HEK293 (cell line): ENCODE measurements around the gene KCNE1.

Experiments used
- CTCF ChIA-PET: fragments of 350-600 bp; formaldehyde crosslinking; extraction: SDS; loops from one replicate; lab custom pipeline; 2021; ENCODE audit warnings: antibody characterized with exemption; lab: Yijun Ruan, JAX
- POLR2A ChIA-PET: fragments of 300-600 bp; formaldehyde crosslinking; extraction: SDS; loops from one replicate; lab custom pipeline; 2020; ENCODE audit warnings: antibody characterized with exemption, inconsistent platforms; lab: Yijun Ruan, JAX
- H3K27ac ChIP-seq: fragments of 200-500 bp; sonication (Bioruptor generic); 2 replicates; pipeline ENCODE4 v1.5.1; 2014; ENCODE audit warnings: low read depth, low read length, control low read depth, inconsistent platforms; ENCODE audit errors: extremely low read depth
- H3K36me3 ChIP-seq, 2 experiments: fragments of 200-500 bp in 1 of 2; sonication (Bioruptor generic) in 1 of 2; 1 replicate in 1 of 2; 2 replicates in 1 of 2; pipeline ENCODE4 v1.5.1; 2014 to 2017; ENCODE audit warnings: inconsistent platforms in 2 of 2, low read length in 2 of 2; ENCODE audit not compliant: control insufficient read depth in 2 of 2, insufficient read depth in 1 of 2
- H3K4me1 ChIP-seq: fragments of 200-500 bp; sonication (Bioruptor generic); 2 replicates; pipeline ENCODE4 v1.5.1; 2014; ENCODE audit warnings: mild to moderate bottlenecking, low read length, inconsistent platforms; ENCODE audit not compliant: control insufficient read depth, insufficient read depth
- H3K4me3 ChIP-seq: 2 replicates; pipeline ENCODE4 v1.5.1; 2011; ENCODE audit warnings: low read depth, mild to moderate bottlenecking, control low read depth, low read length, moderate library complexity
- H3K9me3 ChIP-seq: fragments of 200-500 bp; sonication (Bioruptor generic); 2 replicates; pipeline ENCODE4 v1.5.1; 2014; ENCODE audit warnings: low read depth, low read length, inconsistent platforms; ENCODE audit not compliant: control insufficient read depth, insufficient read depth
- ATF2 ChIP-seq: fragments of 450-650 bp; formaldehyde crosslinking; IDR thresholded peaks from 2 replicates; pipeline ENCODE4 v1.5.1; 2016; ENCODE audit warnings: missing biosample characterization, missing genetic modification characterization, low read depth
- FEZF1 ChIP-seq: fragments of 450-650 bp; formaldehyde crosslinking; IDR thresholded peaks from 2 replicates; pipeline ENCODE4 v1.5.1; 2016; ENCODE audit warnings: missing biosample characterization, missing genetic modification characterization
- GFI1B ChIP-seq: fragments of 450-650 bp; formaldehyde crosslinking; IDR thresholded peaks from 2 replicates; pipeline ENCODE4 v1.5.1; 2016; ENCODE audit warnings: missing biosample characterization, missing genetic modification characterization
- GLI2 ChIP-seq: fragments of 450-650 bp; formaldehyde crosslinking; IDR thresholded peaks from 2 replicates; pipeline ENCODE4; 2017; ENCODE audit warnings: missing biosample characterization, missing genetic modification characterization, low read depth, borderline replicate concordance
- PRDM6 ChIP-seq: fragments of 450-650 bp; formaldehyde crosslinking; IDR thresholded peaks from 2 replicates; pipeline ENCODE4 v1.5.1; 2017; ENCODE audit warnings: missing biosample characterization, missing genetic modification characterization
- SP2 ChIP-seq: fragments of 450-650 bp; formaldehyde crosslinking; IDR thresholded peaks from 2 replicates; pipeline ENCODE4 v1.5.1; 2016; ENCODE audit warnings: missing biosample characterization, missing genetic modification characterization
- TSHZ1 ChIP-seq: fragments of 450-650 bp; formaldehyde crosslinking; IDR thresholded peaks from 2 replicates; pipeline ENCODE4 v1.5.1; 2016; ENCODE audit warnings: missing biosample characterization, missing genetic modification characterization, borderline replicate concordance
- YY2 ChIP-seq: fragments of 450-650 bp; formaldehyde crosslinking; IDR thresholded peaks from 2 replicates; pipeline ENCODE4 v1.5.1; 2016; ENCODE audit warnings: missing biosample characterization, missing genetic modification characterization
- ZNF10 ChIP-seq: fragments of 450-650 bp; formaldehyde crosslinking; IDR thresholded peaks from 2 replicates; pipeline ENCODE4 v1.5.1; 2017; ENCODE audit warnings: missing biosample characterization, missing genetic modification characterization
- ZNF112 ChIP-seq: fragments of 450-650 bp; formaldehyde crosslinking; IDR thresholded peaks from 2 replicates; pipeline ENCODE4 v1.5.0; 2017; ENCODE audit warnings: missing biosample characterization, missing genetic modification characterization
- ZNF223 ChIP-seq: fragments of 450-650 bp; formaldehyde crosslinking; IDR thresholded peaks from 2 replicates; pipeline ENCODE4 v1.5.1; 2016; ENCODE audit warnings: missing biosample characterization, missing genetic modification characterization
- ZNF26 ChIP-seq: fragments of 450-650 bp; formaldehyde crosslinking; IDR thresholded peaks from 2 replicates; pipeline ENCODE4 v1.5.1; 2016; ENCODE audit warnings: missing biosample characterization, missing genetic modification characterization
- ZNF302 ChIP-seq: fragments of 450-650 bp; formaldehyde crosslinking; IDR thresholded peaks from 2 replicates; pipeline ENCODE4 v1.5.1; 2016; ENCODE audit warnings: missing biosample characterization, missing genetic modification characterization, low read depth
- ZNF416 ChIP-seq: fragments of 450-650 bp; formaldehyde crosslinking; IDR thresholded peaks from 2 replicates; pipeline ENCODE4 v1.5.1; 2016; ENCODE audit warnings: missing biosample characterization, missing genetic modification characterization
- ZNF433 ChIP-seq: fragments of 450-650 bp; formaldehyde crosslinking; IDR thresholded peaks from 2 replicates; pipeline ENCODE4 v1.5.1; 2016; ENCODE audit warnings: missing biosample characterization, missing genetic modification characterization, low read depth
- ZNF529 ChIP-seq: fragments of 450-650 bp; formaldehyde crosslinking; IDR thresholded peaks from 2 replicates; pipeline ENCODE4 v1.5.1; 2017; ENCODE audit warnings: missing genetic modification characterization, missing biosample characterization; ENCODE audit not compliant: insufficient replicate concordance
- ZNF555 ChIP-seq: fragments of 450-650 bp; formaldehyde crosslinking; conservative IDR thresholded peaks from 2 replicates; pipeline ENCODE4 v1.5.1; 2017; ENCODE audit warnings: missing biosample characterization, mild to moderate bottlenecking, missing genetic modification characterization, inconsistent platforms
- ZNF585B ChIP-seq: fragments of 450-650 bp; formaldehyde crosslinking; IDR thresholded peaks from 2 replicates; pipeline ENCODE4 v1.5.1; 2016; ENCODE audit warnings: missing biosample characterization, missing genetic modification characterization
- ZNF610 ChIP-seq: fragments of 450-650 bp; formaldehyde crosslinking; IDR thresholded peaks from 2 replicates; pipeline ENCODE4 v1.5.1; 2016; ENCODE audit warnings: missing biosample characterization, missing genetic modification characterization, borderline replicate concordance
- ZNF660 ChIP-seq: fragments of 450-650 bp; IDR thresholded peaks from 2 replicates; pipeline ENCODE4 v1.5.1; 2018; ENCODE audit warnings: missing biosample characterization, mild to moderate bottlenecking, missing genetic modification characterization

Gene KCNE1

GRCh38 chr21:34509151-34509550 lies 2.9 kb downstream of the KCNE1 start:
- Histone ChIP-seq H3K27ac (no peak overlapping the region), H3K4me3 (no peak overlapping the region), H3K36me3 (no peaks in the 10 kb centered on the region), H3K4me1 (no peaks in the 10 kb centered on the region), H3K9me3 (no peaks in the 10 kb centered on the region)
- ChIA-PET CTCF (interaction anchor here (0.6 to 11.4 kb wide), 11 partner anchors 9 to 1525 kb away, joined by 3 to 159 read pairs (median 6); no protein-coding TSS in a partner anchor), POLR2A (no interaction called here)
- TF ChIP-seq ZNF302 (no peak), ZNF10 (peak; percentile 85)

- POLR2A ChIA-PET = no interaction called here
- H3K4me1 ChIP-seq = no peaks in the 10 kb centered on the region
- no peak overlapping the region for H3K4me3 ChIP-seq
- TF ChIP-seq ZNF610 = no peak
- no peak for TF ChIP-seq YY2 (tag by site-specific recombination)
- no peak for TF ChIP-seq ZNF529 (tag by site-specific recombination)
- TF ChIP-seq ZNF433 (tag by site-specific recombination) = no peak
- TF ChIP-seq GLI2 (tag by site-specific recombination) = no peak
- no peak for TF ChIP-seq ZNF112 (tag by site-specific recombination)
- no peak for TF ChIP-seq GFI1B
- TF ChIP-seq PRDM6 (tag by site-specific recombination) = no peak
- TF ChIP-seq ZNF223 (tag by site-specific recombination) = no peak
- TF ChIP-seq ZNF26 = no peak
- no peak for TF ChIP-seq ZNF585B (tag by site-specific recombination)
- no peak for TF ChIP-seq SP2 (tag by site-specific recombination)
- TF ChIP-seq ZNF416 (tag by site-specific recombination) = no peak
- TF ChIP-seq TSHZ1 (tag by site-specific recombination) = no peak
- TF ChIP-seq ZNF660 = no peak
- no peak for TF ChIP-seq FEZF1 (tag by site-specific recombination)
- no peak for TF ChIP-seq ZNF555
- TF ChIP-seq ATF2 (tag by site-specific recombination) = no peak
- H3K9me3 ChIP-seq = no peaks in the 10 kb centered on the region
- CTCF ChIA-PET = interaction anchor here (1.2 kb wide), 1 partner anchor 98 kb away, joined by 4 read pairs; no protein-coding TSS in a partner anchor
- H3K36me3 ChIP-seq = no peaks in the 10 kb centered on the region
- no peak overlapping the region for H3K27ac ChIP-seq
These were observed 7.4 kb downstream of the KCNE1 start for GRCh38 chr21:34504595-34504994.
